ENCODE measurements around the gene TRMT61A. TPM values are rescaled to one million over a fixed set of nuclear protein-coding genes. Genes with fewer than 3 reads are reported as not detected.
A peak's percentile ranks its signal among the peaks of the same experiment; 100 is the strongest.

The TRMT61A gene
- total and polyA plus RNA-seq, 2 donors (not counting 3 experiments of a cell fraction or from before 2014, with no cell fraction given) = 6.8 to 10.6 TPM

GRCh38 chr14:103500148-103500990, 28.6 kb upstream of the TRMT61A start:
- H4K20me1 ChIP-seq (replicated peaks; ENCODE audit: control insufficient read depth, extremely low read depth, insufficient read depth, low read length) = no peaks in the 10 kb centered on the region
- peak; percentile 83 for DNase-seq (ENCODE audit: low read depth, low spot score)
- ChIA-PET POLR2A (no interaction called here), CTCF (interaction anchor here (0.6 to 3.9 kb wide), 26 partner anchors 8 to 109 kb away, joined by 3 to 34 read pairs (median 4); partner anchors contain the start of gene TRMT61A)
- no peak overlapping the region for H3K9ac ChIP-seq (replicated peaks; ENCODE audit: extremely low read depth, insufficient read depth, low read length)
- no peaks in the 10 kb centered on the region for H3K27me3 ChIP-seq (ENCODE audit: control insufficient read depth in 2 of 2, insufficient read depth in 2 of 2, low read length in 2 of 2)
- no peaks in the 10 kb centered on the region for H3K9me1 ChIP-seq (replicated peaks; ENCODE audit: control insufficient read depth, extremely low read depth, insufficient read depth, low read length)
- no peak overlapping the region for H3K27ac ChIP-seq (ENCODE audit: insufficient read depth, low read depth, low read length)
- no TSS peak for BruUV-seq (replicated peaks)
- peak; percentile 92 for FAIRE-seq
- H3K9me3 ChIP-seq (replicated peaks; ENCODE audit: control insufficient read depth, insufficient read depth, low read length) = no peaks in the 10 kb centered on the region
- no peak overlapping the region for H3K4me3 ChIP-seq (replicated peaks in 1 of 3; ENCODE audit: insufficient read depth in 1 of 3, low read depth in 1 of 3, low read length in 3 of 3)
- no peak for TF ChIP-seq FOS (IDR thresholded peaks at IDR 0.05; ENCODE audit: borderline replicate concordance, insufficient read depth, low read length)
- TF ChIP-seq, protein P1, sequence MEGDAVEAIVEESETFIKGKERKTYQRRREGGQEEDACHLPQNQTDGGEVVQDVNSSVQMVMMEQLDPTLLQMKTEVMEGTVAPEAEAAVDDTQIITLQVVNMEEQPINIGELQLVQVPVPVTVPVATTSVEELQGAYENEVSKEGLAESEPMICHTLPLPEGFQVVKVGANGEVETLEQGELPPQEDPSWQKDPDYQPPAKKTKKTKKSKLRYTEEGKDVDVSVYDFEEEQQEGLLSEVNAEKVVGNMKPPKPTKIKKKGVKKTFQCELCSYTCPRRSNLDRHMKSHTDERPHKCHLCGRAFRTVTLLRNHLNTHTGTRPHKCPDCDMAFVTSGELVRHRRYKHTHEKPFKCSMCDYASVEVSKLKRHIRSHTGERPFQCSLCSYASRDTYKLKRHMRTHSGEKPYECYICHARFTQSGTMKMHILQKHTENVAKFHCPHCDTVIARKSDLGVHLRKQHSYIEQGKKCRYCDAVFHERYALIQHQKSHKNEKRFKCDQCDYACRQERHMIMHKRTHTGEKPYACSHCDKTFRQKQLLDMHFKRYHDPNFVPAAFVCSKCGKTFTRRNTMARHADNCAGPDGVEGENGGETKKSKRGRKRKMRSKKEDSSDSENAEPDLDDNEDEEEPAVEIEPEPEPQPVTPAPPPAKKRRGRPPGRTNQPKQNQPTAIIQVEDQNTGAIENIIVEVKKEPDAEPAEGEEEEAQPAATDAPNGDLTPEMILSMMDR (IDR thresholded peaks at IDR 0.05; ENCODE audit: extremely low read depth in 1 of 2, insufficient read depth in 1 of 2, low read depth in 1 of 2, low read length in 2 of 2) = peak; percentile 93 to 98
- TF ChIP-seq EZH2 (IDR thresholded peaks at IDR 0.05; ENCODE audit: borderline replicate concordance, low read depth, low read length, severe bottlenecking) = no peak
- TF ChIP-seq MYC (IDR thresholded peaks at IDR 0.05; ENCODE audit: low read depth, low read length) = no peak
- TF ChIP-seq POLR2AphosphoS5 (IDR thresholded peaks at IDR 0.05; ENCODE audit: insufficient read depth, low read depth, low read length) = peak; percentile 29
- no peaks in the 10 kb centered on the region for H3K79me2 ChIP-seq (ENCODE audit: control insufficient read depth, insufficient read depth, low read length)
- no peak overlapping the region for H2AFZ ChIP-seq (ENCODE audit: low read depth, low read length)
- dilution Hi-C loops (cut with MboI; ENCODE audit: extremely low pct_ligation_motif_present, low sequenced_read_pairs) (no loop called here), intact Hi-C loops (cut with micrococcal nuclease) (loop anchor here (1.0 kb wide), 1 partner anchor 46 kb away; no protein-coding TSS in a partner anchor)
- H3K4me2 ChIP-seq (ENCODE audit: insufficient read depth, low read length) = no peak overlapping the region
- peaks cover 17 to 26% of the 10 kb centered on the region in 2 experiments for H3K36me3 ChIP-seq (ENCODE audit: control insufficient read depth in 2 of 2, extremely low read depth in 1 of 2, insufficient read depth in 2 of 2, low read length in 2 of 2)
- no peaks in the 10 kb centered on the region for H3K4me1 ChIP-seq (ENCODE audit: control insufficient read depth, extremely low read depth, insufficient read depth, low read length)
